ENCODE results near the gene DPEP2.

The DPEP2 gene

DNA sequence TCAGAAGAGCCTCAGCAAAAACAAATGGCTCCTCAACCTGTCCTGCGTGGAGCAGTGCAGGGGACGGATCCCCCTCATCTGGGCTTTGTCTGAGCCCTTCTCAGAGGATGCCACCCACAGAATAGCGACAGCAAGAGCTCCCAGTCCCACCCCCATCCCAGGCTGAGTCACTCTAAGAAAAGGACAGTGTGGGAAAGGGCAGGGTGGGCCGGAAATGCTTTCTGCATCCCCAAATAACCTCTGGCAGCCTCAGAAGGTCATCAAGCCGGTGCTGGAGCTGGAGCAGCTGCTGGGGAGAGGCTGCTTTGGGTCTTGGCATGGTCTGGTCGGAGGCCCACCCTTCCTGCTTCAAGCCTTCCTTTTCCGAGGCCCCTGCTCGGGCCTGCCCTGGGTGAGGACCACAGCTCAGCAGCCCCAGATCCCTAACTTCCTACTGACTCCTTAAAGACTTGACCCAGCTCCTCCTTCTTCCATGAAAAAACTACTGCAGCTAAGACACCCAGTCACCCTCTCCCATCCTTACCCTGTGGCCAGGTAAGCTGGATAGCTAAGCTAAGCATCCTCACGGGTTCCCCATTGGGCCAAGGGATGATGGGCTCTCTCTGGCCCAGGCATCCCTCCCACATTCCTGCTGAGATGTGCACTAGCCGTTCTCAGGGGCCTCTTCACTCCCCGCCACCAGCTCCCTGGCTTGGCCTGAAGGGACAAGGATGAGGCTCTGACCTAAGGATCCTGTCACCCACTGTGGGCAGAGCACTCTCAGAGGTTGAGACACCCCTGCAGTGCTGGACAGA is 39.6 kb downstream of the DPEP2 start:
- DNase-seq (ENCODE audit: extremely low read depth in 1 of 2, low read depth in 1 of 2): no peak

- no peak for DNase-seq (ENCODE audit: extremely low read depth in 1 of 2, low read depth in 1 of 2)
Observed at GRCh38 chr16:67957622-67958021, 41.7 kb downstream of the DPEP2 start.

DNA sequence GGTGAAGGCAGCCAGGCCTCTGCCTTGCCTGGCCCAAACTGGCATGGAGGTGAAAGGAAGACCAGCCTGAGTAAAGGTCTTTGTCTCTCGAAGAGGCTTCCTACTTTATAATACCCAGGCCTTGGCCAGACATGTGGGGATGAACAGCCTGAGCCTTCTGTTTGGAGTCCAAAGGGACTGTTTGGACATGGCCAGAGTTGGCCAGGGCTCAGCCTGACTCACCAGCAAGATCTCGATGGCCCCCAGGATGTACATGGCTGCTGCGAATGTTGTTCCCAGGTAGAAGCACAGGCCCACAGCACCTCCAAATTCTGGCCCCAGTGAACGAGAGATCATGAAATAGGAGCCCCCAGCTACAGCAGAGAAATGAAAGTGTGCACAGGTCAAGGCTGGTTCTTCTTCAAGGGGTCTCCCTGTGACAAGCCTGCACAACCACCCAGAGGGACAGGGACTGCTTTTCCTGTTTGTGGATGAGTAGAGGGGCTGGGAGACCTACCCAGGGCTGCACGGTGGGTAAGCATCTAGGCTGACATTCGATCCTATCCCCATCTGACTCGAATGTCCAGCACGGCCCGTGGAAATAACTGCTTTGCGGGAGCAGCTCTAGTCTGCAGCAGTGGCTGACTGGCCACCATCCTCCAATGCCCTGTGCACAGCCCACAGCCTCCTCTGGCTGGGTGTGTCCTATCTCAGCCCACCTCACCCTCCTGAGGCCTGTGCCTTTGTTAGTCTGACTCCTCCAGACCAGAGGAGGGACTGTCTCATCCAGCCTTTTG is 44.7 kb downstream of the DPEP2 start:
- no peak for DNase-seq (ENCODE audit: extremely low read depth in 1 of 2, low read depth in 1 of 2)

DNA sequence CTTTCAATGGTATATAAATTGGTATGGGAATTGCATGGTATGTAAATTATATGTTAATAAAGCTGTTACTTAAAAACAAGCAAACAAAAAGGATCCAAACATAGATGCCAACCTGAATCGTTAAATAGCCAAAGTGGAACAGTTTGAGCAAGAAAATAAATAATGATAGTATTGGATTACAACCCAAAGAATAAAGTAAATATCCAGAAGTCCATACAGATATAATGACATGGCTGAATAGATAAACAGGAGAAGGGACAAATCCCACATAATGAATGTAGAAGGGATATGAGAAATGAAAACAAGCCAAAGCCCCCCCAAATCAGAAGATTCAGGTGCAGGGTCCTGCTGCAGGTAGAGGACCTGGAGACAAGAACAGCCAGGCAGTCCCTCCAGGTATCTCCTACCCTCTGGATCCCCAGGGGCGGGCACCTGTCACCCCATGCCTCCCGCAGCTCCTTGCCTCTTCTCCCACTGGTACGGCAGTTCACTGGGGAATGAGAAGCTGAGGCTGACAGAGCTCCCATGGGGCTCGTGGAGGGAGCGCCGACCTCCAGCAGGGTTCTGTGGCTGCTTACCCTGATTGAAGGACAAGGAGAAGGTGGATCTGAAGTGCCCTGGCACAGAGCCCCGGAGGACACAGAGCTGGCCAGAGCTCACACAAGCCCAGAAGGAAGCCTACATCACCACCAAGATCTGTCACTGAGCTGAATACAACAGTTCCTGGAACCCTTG is 45.5 kb downstream of the DPEP2 start:
- DNase-seq (ENCODE audit: extremely low read depth in 1 of 2, low read depth in 1 of 2): no peak

DNA sequence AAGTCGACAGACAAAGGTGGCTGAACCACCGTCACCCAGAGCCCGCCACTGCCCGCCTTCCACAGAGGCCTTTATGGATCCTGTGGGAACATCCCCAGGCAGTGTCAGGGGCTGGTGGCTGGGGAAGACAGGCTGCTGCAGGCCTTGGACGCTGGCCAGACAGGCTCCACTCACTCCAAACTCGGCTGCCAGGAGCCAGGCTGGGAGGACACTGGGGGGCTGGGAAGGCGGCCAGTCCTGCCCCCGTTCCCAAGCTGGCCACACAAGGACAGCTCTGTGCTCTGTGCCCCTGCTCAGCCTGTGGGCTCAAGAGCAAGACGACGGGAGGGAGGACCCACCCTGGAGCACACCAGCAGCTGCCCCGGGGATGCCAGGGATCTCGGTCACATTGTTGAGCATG is 47.8 kb downstream of the DPEP2 start:
- no peak for DNase-seq (ENCODE audit: extremely low read depth in 1 of 2, low read depth in 1 of 2)

DNA sequence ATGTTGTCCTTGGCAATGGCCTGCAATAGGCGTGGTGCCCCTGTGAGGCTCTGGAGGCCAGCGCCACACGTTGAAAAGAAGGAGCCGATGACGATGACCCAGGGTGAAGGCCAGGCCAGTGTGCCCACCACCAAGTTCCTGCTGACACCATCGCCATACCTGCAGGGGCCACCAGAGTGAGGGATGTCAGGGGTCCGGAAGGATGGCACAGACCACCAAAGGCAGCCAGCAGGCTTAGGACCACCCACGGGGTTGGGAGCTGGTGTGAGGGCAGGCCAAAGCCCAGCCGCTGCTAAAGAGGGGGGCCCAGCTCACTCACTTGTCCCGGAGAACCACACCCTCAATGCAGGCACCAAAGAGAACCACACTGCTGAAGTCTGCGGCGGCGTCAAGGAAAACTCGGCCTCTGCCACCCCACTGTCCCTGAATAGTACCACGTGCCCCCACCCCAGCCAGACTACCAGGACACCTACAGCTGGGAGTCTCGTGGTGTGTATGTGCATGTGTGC is 48.9 kb downstream of the DPEP2 start:
- DNase-seq (ENCODE audit: extremely low read depth in 1 of 2, low read depth in 1 of 2): no peak

DNA sequence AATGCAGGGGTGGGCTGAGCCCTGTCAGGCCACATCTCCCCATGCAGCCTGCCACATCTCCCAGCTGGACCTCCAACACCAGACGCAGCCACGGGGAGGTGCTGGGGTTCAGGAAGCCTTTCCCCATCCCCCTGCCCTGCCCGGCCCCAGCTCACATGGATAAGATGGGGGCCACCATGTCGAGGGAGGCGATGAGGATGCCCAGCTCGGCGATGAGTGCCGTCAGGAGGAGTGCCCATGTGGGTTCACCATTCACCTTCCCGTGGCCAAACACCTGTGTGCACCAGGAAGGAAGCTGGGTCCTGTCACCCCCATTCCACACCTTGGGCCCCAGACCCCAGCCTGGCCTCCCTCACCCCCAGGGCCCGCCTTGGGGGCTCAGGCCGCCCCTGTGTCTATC is 49.6 kb downstream of the DPEP2 start:
- DNase-seq (ENCODE audit: extremely low read depth in 1 of 2, low read depth in 1 of 2): no peak

- no peak for DNase-seq (ENCODE audit: extremely low read depth in 1 of 2, low read depth in 1 of 2)
Observed at GRCh38 chr16:67948015-67948414, 51.3 kb downstream of the DPEP2 start.

GRCh38 chr16:67946966-67947558 is 52.2 kb downstream of the DPEP2 start:
- no peak for DNase-seq (ENCODE audit: extremely low read depth in 1 of 2, low read depth in 1 of 2)

GRCh38 chr16:67946128-67946569 is 53.1 kb downstream of the DPEP2 start:
- no peak for DNase-seq (ENCODE audit: extremely low read depth in 1 of 2, low read depth in 1 of 2)

- DNase-seq (ENCODE audit: extremely low read depth in 1 of 2, low read depth in 1 of 2): no peak
Observed at GRCh38 chr16:67945392-67945933, 53.8 kb downstream of the DPEP2 start.

- no peak for DNase-seq (ENCODE audit: extremely low read depth in 1 of 2, low read depth in 1 of 2)
Observed at GRCh38 chr16:67944690-67945391, 54.4 kb downstream of the DPEP2 start.

GRCh38 chr16:67943619-67944504 is 55.4 kb downstream of the DPEP2 start, which contains the start of gene LCAT:
Gene LCAT, minus strand, starts transcription at chr16:67944120. Its CDS starts 19 bp downstream, at chr16:67944101.
- no peak for DNase-seq (ENCODE audit: extremely low read depth in 1 of 2, low read depth in 1 of 2)

DNA sequence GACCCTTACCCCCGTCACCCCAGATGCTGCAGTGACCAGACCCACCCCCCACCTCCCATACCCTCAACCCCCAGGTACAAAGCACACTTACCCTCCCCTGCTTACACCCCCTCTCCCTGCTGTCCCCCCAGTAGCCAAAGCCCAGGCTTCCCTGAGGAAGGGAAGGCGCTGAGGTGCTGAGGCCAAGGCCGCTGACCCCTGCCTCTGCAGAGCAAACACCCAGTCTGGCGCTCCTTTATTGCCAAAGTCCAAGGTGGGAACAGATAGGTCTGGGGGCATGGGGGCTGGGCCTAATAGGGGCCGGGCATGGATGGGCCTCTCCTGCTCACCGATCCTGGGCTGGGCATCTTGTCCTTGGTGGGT is 56.0 kb downstream of the DPEP2 start:
- DNase-seq (ENCODE audit: extremely low read depth in 1 of 2, low read depth in 1 of 2): no peak

DNA sequence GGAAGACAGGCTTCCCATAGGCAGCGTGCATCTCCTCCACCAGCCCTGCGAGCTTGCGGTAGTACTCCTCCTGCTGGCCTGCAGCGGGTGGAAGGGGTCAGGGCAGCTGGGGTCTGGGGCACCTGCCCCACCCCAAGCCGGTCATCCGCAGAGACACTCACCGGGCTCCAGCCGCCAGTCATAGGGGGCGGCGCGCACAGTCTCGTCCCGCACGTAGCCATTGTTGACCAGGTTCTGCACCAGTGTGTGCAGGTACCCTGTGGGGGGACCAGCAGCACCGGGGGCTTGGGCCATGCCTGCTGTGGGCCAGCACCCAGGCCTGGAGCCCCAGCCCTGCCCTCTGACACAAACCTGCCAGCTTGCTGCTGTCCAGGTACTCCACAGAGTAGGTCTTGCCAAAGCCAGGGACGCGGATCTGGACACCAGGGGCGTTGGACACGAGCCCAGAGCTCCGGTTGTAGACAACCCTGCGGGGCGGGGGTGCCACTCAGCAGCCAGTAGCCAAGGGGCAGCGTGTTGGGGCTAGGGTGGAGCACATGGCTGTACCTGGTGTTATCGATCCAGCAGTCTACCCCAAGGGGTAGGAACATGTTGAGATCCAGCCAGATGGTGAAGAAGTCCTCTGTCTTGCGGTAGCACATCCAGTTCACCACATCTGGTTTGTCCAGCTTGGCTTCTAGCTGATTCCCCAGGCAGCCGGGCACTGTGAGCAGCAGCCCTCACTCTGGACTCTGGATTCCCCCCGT is 56.6 kb downstream of the DPEP2 start:
- no peak for DNase-seq (ENCODE audit: extremely low read depth in 1 of 2, low read depth in 1 of 2)

DNA sequence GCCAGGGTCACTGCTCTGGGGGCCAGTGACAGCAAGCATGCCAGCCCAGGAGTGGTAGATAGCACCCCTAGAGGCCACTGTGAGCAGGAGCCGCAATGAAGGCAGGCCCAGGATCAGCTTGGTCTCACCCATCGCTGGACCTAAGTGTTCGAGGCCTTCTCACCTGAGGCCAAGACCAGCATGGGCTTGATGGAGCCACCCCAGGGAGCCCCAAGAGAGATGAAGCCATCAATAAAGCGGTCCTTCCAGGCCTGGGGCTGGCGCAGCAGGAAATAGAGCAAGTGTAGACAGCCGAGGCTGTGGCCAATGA is 57.1 kb downstream of the DPEP2 start:
- DNase-seq (ENCODE audit: extremely low read depth in 1 of 2, low read depth in 1 of 2): no peak

DNA sequence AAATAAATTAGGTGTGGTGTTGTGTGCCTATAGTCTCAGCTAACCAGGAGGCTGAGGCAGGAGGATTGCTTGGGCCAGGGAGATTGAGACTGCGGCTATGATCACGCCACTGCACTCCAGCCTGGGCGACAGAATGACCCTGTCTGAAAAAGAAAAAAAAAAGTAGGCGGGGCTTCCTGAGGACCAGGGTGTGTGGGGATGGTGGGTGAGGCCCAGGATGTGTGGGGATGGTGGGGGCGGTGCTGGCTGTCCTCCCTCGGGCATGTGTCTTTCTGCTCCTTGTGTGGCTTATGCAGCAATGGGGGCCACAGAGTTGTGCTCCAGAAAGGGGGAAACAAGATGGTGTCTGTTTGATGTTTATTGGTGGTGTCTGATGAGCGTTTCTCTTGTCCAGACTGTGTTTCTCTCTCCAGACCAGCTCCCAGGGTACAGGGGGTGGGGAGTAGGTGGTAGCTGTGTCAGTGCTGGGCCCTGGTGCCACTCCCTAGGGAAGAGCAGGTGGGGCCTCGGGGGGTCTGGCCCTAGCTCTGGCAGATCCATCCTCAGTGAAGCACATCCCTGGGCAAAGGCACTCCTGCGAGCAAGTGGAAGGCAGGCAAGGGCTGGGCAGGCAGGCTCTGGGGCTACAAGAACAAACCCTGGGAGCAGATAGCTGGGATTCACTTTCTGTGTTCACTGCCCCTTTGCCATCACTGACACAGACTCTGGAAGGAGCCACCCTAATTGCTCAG is 57.6 kb downstream of the DPEP2 start:
- no peak for DNase-seq (ENCODE audit: extremely low read depth in 1 of 2, low read depth in 1 of 2)

Measured in activated CD8-positive, alpha-beta memory T cell treated with anti-CD3 and anti-CD28 coated beads for 1 hour (primary cell).